Tibial nerve (tissue), 4 donors: ENCODE results near the gene NKX1-1. TPM values are rescaled to one million over a fixed set of nuclear protein-coding genes. Genes with fewer than 3 reads are reported as not detected.

Source experiments
- DNase-seq, 2 donors: peaks; one replicate each; pipeline ENCODE4 v3.0.0-alpha.2; 2019; ENCODE audit warnings: low spot score in 2 of 2
- H3K27ac ChIP-seq, 4 donors: fragments of 200-600 bp; sonication (generic) in 3 of 4; one replicate each; pipeline ENCODE4 v1.5.1; 2017 to 2019; ENCODE audit warnings: mild to moderate bottlenecking in 1 of 4
- H3K27me3 ChIP-seq, 2 donors: fragments of 200-600 bp; sonication (generic) in 1 of 2; one replicate each; pipeline versions ENCODE4 v1.5.1 to v1.6.0; 2017 to 2019
- H3K36me3 ChIP-seq, 3 donors: fragments of 200-600 bp; sonication (generic); one replicate each; pipeline ENCODE4 v1.5.1; 2018 to 2019
- H3K4me1 ChIP-seq, 4 donors: fragments of 200-600 bp; sonication (generic) in 3 of 4; one replicate each; pipeline ENCODE4 v1.5.1; 2017 to 2019
- H3K4me3 ChIP-seq, 4 donors: fragments of 200-600 bp; sonication (generic) in 3 of 4; one replicate each; pipeline ENCODE4 v1.5.1; 2017 to 2019; ENCODE audit warnings: mild to moderate bottlenecking in 1 of 4, moderate library complexity in 1 of 4
- H3K9me3 ChIP-seq, 4 donors: fragments of 200-600 bp; sonication (generic) in 3 of 4; one replicate each; pipeline ENCODE4 v1.5.1; 2017 to 2019
- EP300 ChIP-seq, 2 donors: sonication (generic); formaldehyde crosslinking; IDR thresholded peaks; one replicate each; pipeline ENCODE4 v1.6.1; 2017; ENCODE audit warnings: antibody characterized with exemption in 2 of 2, mild to moderate bottlenecking in 1 of 2
- POLR2A ChIP-seq, 2 donors: fragments of 450-650 bp; IDR thresholded peaks; one replicate each; pipeline ENCODE4 v1.6.1; 2017; ENCODE audit warnings: antibody characterized with exemption in 2 of 2, mild to moderate bottlenecking in 2 of 2, moderate library complexity in 2 of 2
- WGBS, 2 donors: methylation state at CpG; one replicate each; pipeline ENCODE4 v1.1.5; 2018; 5-methylcytosine and 5-hydroxymethylcytosine counted together
- total RNA-seq, 4 donors: library from RNA; depleted of rRNA; stranded (reverse); fragments of >200 nt; gene quantifications; one replicate each; pipeline ENCODE4 v1.1.0, GENCODE V29; 2016
- TF ChIP-seq, protein P1 (sequence below), 5 experiments: fragments of 200-600 bp in 3 of 5; fragments of 450-650 bp in 2 of 5; sonication (generic) in 3 of 5; IDR thresholded peaks; one replicate each; pipeline ENCODE4 v1.5.1; 2016 to 2019; ENCODE audit warnings: antibody characterized with exemption in 5 of 5, mild to moderate bottlenecking in 3 of 5, moderate library complexity in 2 of 5

Gene NKX1-1
- total RNA-seq, 4 donors from 2014 or later = not detected

DNA sequence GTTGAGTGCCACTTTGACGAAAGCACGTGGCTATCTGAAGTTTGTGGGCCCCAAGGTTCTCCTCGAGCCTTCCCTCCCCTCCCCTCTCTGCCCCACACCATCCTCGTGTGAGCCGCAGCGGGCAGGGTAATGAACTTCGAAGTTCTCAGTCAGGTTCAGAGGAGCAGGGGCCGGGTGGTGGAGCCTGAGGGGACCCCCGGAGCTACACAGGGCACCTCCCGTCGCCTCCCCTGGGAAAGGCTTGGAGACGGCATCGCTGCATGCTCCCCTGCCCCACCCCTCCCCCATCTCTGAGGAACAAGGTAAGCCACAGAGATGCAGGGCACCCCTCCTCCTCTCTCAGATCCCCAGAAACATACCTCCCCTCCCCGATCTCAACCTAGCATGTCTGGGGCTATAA is 2.8 kb upstream of the NKX1-1 start:
- WGBS, 2 donors = 23 to 34% methylated on average over 13 to 14 of the region's 14 CpGs
- no peak overlapping the region for H3K27ac ChIP-seq
- H3K9me3 ChIP-seq = no peaks in the 10 kb centered on the region
- peaks cover 1 to 95% of the 10 kb centered on the region in 2 donors for H3K27me3 ChIP-seq
- no peak overlapping the region for H3K4me3 ChIP-seq
- TF ChIP-seq, protein P1, sequence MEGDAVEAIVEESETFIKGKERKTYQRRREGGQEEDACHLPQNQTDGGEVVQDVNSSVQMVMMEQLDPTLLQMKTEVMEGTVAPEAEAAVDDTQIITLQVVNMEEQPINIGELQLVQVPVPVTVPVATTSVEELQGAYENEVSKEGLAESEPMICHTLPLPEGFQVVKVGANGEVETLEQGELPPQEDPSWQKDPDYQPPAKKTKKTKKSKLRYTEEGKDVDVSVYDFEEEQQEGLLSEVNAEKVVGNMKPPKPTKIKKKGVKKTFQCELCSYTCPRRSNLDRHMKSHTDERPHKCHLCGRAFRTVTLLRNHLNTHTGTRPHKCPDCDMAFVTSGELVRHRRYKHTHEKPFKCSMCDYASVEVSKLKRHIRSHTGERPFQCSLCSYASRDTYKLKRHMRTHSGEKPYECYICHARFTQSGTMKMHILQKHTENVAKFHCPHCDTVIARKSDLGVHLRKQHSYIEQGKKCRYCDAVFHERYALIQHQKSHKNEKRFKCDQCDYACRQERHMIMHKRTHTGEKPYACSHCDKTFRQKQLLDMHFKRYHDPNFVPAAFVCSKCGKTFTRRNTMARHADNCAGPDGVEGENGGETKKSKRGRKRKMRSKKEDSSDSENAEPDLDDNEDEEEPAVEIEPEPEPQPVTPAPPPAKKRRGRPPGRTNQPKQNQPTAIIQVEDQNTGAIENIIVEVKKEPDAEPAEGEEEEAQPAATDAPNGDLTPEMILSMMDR (IDR thresholded peaks at IDR 0.05) = no peak
- TF ChIP-seq EP300 (IDR thresholded peaks at IDR 0.05) (no peak), POLR2A (IDR thresholded peaks at IDR 0.05) (no peak)
- no peak for DNase-seq
- H3K4me1 ChIP-seq = peaks cover 0 to 45% (median 7%) of the 10 kb centered on the region in 4 donors
- no peaks in the 10 kb centered on the region for H3K36me3 ChIP-seq

DNA sequence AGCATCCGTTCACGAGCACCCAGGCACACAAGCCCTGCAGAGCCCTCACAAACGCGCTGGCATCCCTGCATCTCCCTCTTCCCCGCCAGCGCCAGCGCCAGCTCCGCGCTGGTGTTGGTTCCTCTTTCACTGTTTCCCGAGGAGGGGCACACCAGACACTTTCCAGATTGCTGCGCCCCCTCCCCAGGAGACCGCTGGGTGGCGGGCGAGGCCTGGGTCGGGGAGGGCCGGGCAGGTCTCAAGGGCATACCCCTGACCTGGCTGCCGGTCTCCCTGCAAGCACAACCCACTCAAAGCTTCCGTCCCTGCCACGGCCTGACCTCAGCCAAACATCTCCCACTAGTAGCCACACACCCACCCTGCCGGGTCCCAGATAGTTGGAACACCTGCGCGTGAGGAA is 2.2 kb upstream of the NKX1-1 start:
- Histone ChIP-seq H3K36me3 (no peaks in the 10 kb centered on the region), H3K27ac (no peak overlapping the region), H3K4me3 (no peak overlapping the region), H3K9me3 (no peaks in the 10 kb centered on the region), H3K27me3 (peaks cover 2 to 95% of the 10 kb centered on the region in 2 donors), H3K4me1 (peaks cover 0 to 47% (median 9%) of the 10 kb centered on the region in 4 donors)
- DNase-seq = no peak
- 11 to 12% methylated on average over 21 to 22 of the region's 22 CpGs for WGBS, 2 donors
- no peak for TF ChIP-seq POLR2A (IDR thresholded peaks at IDR 0.05)
- TF ChIP-seq, protein P1 (IDR thresholded peaks at IDR 0.05) = no peak
- TF ChIP-seq EP300 (IDR thresholded peaks at IDR 0.05) = no peak

DNA sequence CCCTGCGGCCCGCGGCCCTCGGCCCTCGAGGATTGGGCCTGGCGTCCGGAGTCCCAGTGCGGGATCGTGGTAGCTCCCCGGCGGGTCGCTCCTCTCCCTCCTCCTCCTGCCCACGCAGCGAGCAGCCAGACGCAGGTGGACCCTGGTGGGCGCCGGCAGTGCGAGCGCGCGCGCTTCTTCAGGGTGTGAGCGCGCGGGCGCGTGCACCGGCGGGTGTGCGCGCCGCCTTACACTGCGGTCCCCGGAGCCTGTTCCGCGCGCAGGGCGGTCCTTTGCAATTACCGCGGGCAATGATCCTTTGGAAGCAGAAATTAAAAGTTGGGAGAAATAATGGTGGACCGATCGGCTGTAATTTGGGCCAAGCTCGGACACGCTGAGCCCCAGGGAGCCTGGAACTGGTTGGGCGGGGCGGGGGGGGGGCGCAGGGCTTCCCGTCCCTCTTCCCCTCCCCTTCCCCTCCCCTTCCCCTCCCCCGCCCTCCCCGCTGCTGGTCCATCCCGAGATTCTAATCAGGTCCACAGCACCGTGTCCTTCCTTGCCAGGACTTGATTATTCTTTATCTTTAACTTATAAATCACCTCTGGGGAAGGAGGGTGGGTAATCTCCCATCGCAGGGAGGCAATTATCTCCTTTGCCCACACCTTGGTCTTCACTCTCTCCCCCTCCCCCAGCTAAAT is 1.6 kb upstream of the NKX1-1 start:
- no peak for TF ChIP-seq EP300 (IDR thresholded peaks at IDR 0.05)
- TF ChIP-seq, protein P1 (IDR thresholded peaks at IDR 0.05) = no peak
- TF ChIP-seq POLR2A (IDR thresholded peaks at IDR 0.05) = no peak
- 4 to 8% methylated on average over 47 of the region's 53 CpGs for WGBS, 2 donors
- H3K9me3 ChIP-seq = no peaks in the 10 kb centered on the region
- peaks cover 0 to 53% (median 9%) of the 10 kb centered on the region in 4 donors for H3K4me1 ChIP-seq
- peaks cover 2 to 92% of the 10 kb centered on the region in 2 donors for H3K27me3 ChIP-seq
- DNase-seq = no peak
- H3K27ac ChIP-seq = no peak overlapping the region
- H3K36me3 ChIP-seq = no peaks in the 10 kb centered on the region
- no peak overlapping the region for H3K4me3 ChIP-seq

DNA sequence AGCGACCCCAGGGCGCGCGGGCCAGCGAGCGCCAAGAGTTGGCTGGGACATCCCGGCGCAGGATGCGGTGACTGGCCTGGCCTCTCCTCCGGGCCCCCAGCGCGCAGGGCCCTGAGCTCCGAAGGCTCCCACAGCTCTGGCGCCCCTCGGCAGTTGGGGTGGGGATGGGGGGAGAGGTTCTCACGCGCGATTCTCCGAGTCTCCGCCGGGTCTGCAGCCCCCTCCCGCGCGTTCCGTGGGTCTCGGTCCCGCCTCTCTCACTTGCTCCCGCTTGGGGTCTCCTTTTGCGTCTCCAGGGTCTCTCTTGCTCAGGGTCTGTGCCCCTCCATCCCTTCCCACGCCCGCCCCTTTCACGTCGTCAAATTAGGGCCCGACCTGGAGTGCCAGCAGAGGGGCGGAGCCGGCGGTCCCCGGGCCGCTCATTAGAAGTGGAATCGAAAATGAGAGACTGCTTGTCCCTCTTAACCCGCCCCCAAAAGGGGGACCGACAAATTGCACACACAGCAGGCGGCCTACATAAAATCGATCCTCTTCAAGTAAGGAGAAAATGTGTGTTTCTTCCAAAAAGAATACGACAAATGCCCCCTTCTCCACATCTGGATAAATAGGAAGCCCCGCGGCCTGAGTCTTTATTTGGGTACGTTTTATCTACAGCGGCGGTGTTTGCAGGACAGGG is 877 bp upstream of the NKX1-1 start:
- no peaks in the 10 kb centered on the region for H3K9me3 ChIP-seq
- peaks cover 0 to 60% (median 9%) of the 10 kb centered on the region in 4 donors for H3K4me1 ChIP-seq
- no peak for TF ChIP-seq POLR2A (IDR thresholded peaks at IDR 0.05)
- TF ChIP-seq, protein P1 (IDR thresholded peaks at IDR 0.05) = no peak
- no peak for TF ChIP-seq EP300 (IDR thresholded peaks at IDR 0.05)
- H3K4me3 ChIP-seq = no peak overlapping the region
- no peak overlapping the region for H3K27ac ChIP-seq
- DNase-seq = no peak
- peaks cover 2 to 92% of the 10 kb centered on the region in 2 donors for H3K27me3 ChIP-seq
- 3 to 6% methylated on average over 38 to 42 of the region's 50 CpGs for WGBS, 2 donors
- no peaks in the 10 kb centered on the region for H3K36me3 ChIP-seq
